Endothelial cell of umbilical vein (primary cell): ENCODE measurements around the gene CRELD1. TPM values are rescaled to one million over a fixed set of nuclear protein-coding genes. Genes with fewer than 3 reads are reported as not detected.

Source experiments
- BruUV-seq: library from RNA; stranded (reverse); fragments of 400-500 nt; replicated peaks from 2 replicates; lab custom pipeline; 2021; lab: Mats Ljungman, UMichigan
- CTCF ChIA-PET: fragments of 300-600, 350-600 bp; sonication (Branson Sonifier 250); formaldehyde crosslinking; loops from one replicate; lab custom pipeline; 2021; ENCODE audit warnings: antibody characterized with exemption, inconsistent platforms; lab: Charles Lee
- POLR2A ChIA-PET: fragments of 300-600, 350-600 bp; sonication (Branson Sonifier 250); formaldehyde crosslinking; loops from one replicate; lab custom pipeline; 2021; ENCODE audit warnings: antibody characterized with exemption, inconsistent platforms; lab: Charles Lee
- DNase-seq: peaks from one replicate; pipeline ENCODE4 v3.0.0-alpha.2; 2011; ENCODE audit warnings: low read depth, low spot score
- FAIRE-seq: peaks from 2 replicates; lab custom pipeline; 2011; peaks lifted over from hg19 to GRCh38; lab: Jason Lieb, UNC
- H2AFZ ChIP-seq: 2 replicates; pipeline ENCODE4 v1.6.0; 2012; ENCODE audit warnings: low read depth, low read length, control low read depth, inconsistent platforms
- H3K27ac ChIP-seq: 2 replicates; pipeline ENCODE4 v1.5.1; 2011; ENCODE audit warnings: low read depth, mild to moderate bottlenecking, control low read depth, low read length, moderate library complexity; ENCODE audit not compliant: insufficient read depth
- H3K27me3 ChIP-seq, 2 experiments: 2 replicates each; pipeline versions ENCODE4 v1.6.0 to v1.6.1; 2011; ENCODE audit warnings: low read length in 2 of 2, mixed read lengths in 1 of 2; ENCODE audit not compliant: control insufficient read depth in 2 of 2, insufficient read depth in 2 of 2
- H3K36me3 ChIP-seq, 2 experiments: 2 replicates in 1 of 2; 3 replicates in 1 of 2; pipeline ENCODE4 v1.5.1; 2011; ENCODE audit warnings: low read length in 2 of 2, mild to moderate bottlenecking in 1 of 2, moderate library complexity in 1 of 2; ENCODE audit not compliant: control insufficient read depth in 2 of 2, insufficient read depth in 2 of 2; ENCODE audit errors: extremely low read depth in 1 of 2
- H3K4me1 ChIP-seq: 3 replicates; pipeline ENCODE4 v1.5.1; 2011; ENCODE audit warnings: mild to moderate bottlenecking, low read length; ENCODE audit not compliant: control insufficient read depth, insufficient read depth; ENCODE audit errors: extremely low read depth
- H3K4me2 ChIP-seq: 2 replicates; pipeline ENCODE4 v1.6.1; 2011; ENCODE audit warnings: low read length, control low read depth, mixed read lengths; ENCODE audit not compliant: insufficient read depth
- H3K4me3 ChIP-seq, 3 experiments: fragments of 200-600 bp in 1 of 3; sonication (generic), shearing (Covaris generic) in 1 of 3; replicated peaks in 1 of 3; 2 replicates each; pipeline ENCODE4 v1.5.1; 2011 to 2016; ENCODE audit warnings: control low read depth in 3 of 3, low read length in 3 of 3, mild to moderate bottlenecking in 2 of 3, inconsistent platforms in 1 of 3, low read depth in 1 of 3, moderate library complexity in 1 of 3; ENCODE audit not compliant: insufficient read depth in 1 of 3
- H3K79me2 ChIP-seq: 2 replicates; pipeline ENCODE4 v1.6.0; 2012; ENCODE audit warnings: low read length, inconsistent platforms; ENCODE audit not compliant: control insufficient read depth, insufficient read depth
- H3K9ac ChIP-seq: replicated peaks from 2 replicates; pipeline ENCODE3; 2011; ENCODE audit warnings: low read length, control low read depth; ENCODE audit not compliant: insufficient read depth; ENCODE audit errors: extremely low read depth
- H3K9me1 ChIP-seq: replicated peaks from 3 replicates; pipeline ENCODE4 v1.6.0; 2011; ENCODE audit warnings: mild to moderate bottlenecking, low read length; ENCODE audit not compliant: control insufficient read depth, insufficient read depth; ENCODE audit errors: extremely low read depth
- H3K9me3 ChIP-seq: replicated peaks from 2 replicates; pipeline ENCODE4 v1.5.1; 2012; ENCODE audit warnings: low read length, inconsistent platforms; ENCODE audit not compliant: control insufficient read depth, insufficient read depth
- H4K20me1 ChIP-seq: replicated peaks from 2 replicates; pipeline ENCODE3; 2011; ENCODE audit warnings: mild to moderate bottlenecking, low read length; ENCODE audit not compliant: control insufficient read depth, insufficient read depth; ENCODE audit errors: extremely low read depth
- FOS ChIP-seq: IDR thresholded peaks from 2 replicates; pipeline ENCODE4 v1.6.1; 2011; ENCODE audit warnings: mild to moderate bottlenecking, low read length, moderate library complexity, borderline replicate concordance; ENCODE audit not compliant: insufficient read depth
- GATA2 ChIP-seq: IDR thresholded peaks from 2 replicates; pipeline ENCODE4 v1.7.0; 2011; ENCODE audit warnings: low read depth, mild to moderate bottlenecking, moderate library complexity, mixed read lengths, low read length; ENCODE audit not compliant: insufficient read length, insufficient read depth
- dilution Hi-C: fragments of 300-500 bp; cut with MboI; formaldehyde crosslinking; loops from one replicate; pipeline ENCODE4 v1.15.0; 2019; ENCODE audit warnings: low sequenced_read_pairs; ENCODE audit not compliant: extremely low pct_ligation_motif_present
- intact Hi-C: fragments of 100-400 bp; cut with micrococcal nuclease; formaldehyde crosslinking; loops from one replicate; pipeline ENCODE4 v1.10.0; 2022
- polyA plus RNA-seq, 4 experiments: library from polyadenylated mRNA; depleted of rRNA in 3 of 4; stranded (reverse) in 3 of 4; unstranded in 1 of 4; fragments of >200 nt; gene quantifications; 2 replicates each; pipeline versions ENCODE4 v1.2.1 to v1.2.3, GENCODE V29; 2011 to 2012; ENCODE audit warnings: missing spikeins in 1 of 4
- total RNA-seq: library from RNA; stranded (reverse); gene quantifications from 2 replicates; pipeline ENCODE4 v1.2.3, GENCODE V29; 2021
- TF ChIP-seq, protein P1 (sequence below), 2 donors: IDR thresholded peaks; 1 replicate in 1 of 2; 2 replicates in 1 of 2; pipeline ENCODE4 v1.5.1; 2011; ENCODE audit warnings: low read length in 2 of 2, mild to moderate bottlenecking in 2 of 2, moderate library complexity in 2 of 2, control low read depth in 1 of 2, inconsistent platforms in 1 of 2, low read depth in 1 of 2; ENCODE audit not compliant: insufficient read depth in 1 of 2; ENCODE audit errors: extremely low read depth in 1 of 2

Gene CRELD1
- total and polyA plus RNA-seq, 2 donors (not counting 3 experiments of a cell fraction or from before 2014, with no cell fraction given): 21.6 to 43.9 TPM

DNA sequence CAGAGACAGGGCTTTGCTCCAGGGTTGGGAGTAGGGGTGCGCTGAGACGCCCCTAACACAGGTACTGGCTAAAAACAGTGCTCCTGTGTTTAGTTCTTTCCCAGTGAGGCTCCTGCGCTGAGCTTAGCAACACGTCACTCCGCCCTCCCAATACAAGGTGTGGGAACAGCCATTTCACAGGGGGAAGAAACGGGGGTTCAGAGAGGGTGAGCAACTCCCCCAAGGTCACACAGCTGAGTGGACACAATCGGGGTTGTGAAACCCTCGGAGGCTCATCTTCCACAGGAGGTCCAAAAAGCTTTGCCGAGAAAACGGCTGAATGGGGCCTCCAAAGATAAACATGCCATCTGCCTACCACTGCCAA is 17.9 kb downstream of the CRELD1 start:
- no TSS peak for BruUV-seq
- H3K9ac ChIP-seq: no peak overlapping the region
- H3K36me3 ChIP-seq: no peaks in the 10 kb centered on the region
- no peak for TF ChIP-seq GATA2
- TF ChIP-seq, protein P1, sequence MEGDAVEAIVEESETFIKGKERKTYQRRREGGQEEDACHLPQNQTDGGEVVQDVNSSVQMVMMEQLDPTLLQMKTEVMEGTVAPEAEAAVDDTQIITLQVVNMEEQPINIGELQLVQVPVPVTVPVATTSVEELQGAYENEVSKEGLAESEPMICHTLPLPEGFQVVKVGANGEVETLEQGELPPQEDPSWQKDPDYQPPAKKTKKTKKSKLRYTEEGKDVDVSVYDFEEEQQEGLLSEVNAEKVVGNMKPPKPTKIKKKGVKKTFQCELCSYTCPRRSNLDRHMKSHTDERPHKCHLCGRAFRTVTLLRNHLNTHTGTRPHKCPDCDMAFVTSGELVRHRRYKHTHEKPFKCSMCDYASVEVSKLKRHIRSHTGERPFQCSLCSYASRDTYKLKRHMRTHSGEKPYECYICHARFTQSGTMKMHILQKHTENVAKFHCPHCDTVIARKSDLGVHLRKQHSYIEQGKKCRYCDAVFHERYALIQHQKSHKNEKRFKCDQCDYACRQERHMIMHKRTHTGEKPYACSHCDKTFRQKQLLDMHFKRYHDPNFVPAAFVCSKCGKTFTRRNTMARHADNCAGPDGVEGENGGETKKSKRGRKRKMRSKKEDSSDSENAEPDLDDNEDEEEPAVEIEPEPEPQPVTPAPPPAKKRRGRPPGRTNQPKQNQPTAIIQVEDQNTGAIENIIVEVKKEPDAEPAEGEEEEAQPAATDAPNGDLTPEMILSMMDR (IDR thresholded peaks at IDR 0.05; ENCODE audit: extremely low read depth in 1 of 2, insufficient read depth in 1 of 2, low read depth in 1 of 2, low read length in 2 of 2): no peak
- no peak for TF ChIP-seq FOS
- no peak for DNase-seq
- no peak overlapping the region for H2AFZ ChIP-seq
- dilution Hi-C loops (no loop called here), intact Hi-C loops (no loop called here)
- H3K4me3 ChIP-seq: peak overlapping the region in 2 of 3 experiments; percentile 50 to 67
- H3K9me1 ChIP-seq: no peaks in the 10 kb centered on the region
- ChIA-PET POLR2A (interaction anchor here (0.6 kb wide), 1 partner anchor 19 kb away, joined by 3 read pairs; no protein-coding TSS in a partner anchor), CTCF (no interaction called here)
- no peaks in the 10 kb centered on the region for H3K27me3 ChIP-seq
- no peak for FAIRE-seq
- peak overlapping the region; percentile 49 for H3K4me2 ChIP-seq
- H3K4me1 ChIP-seq: peaks cover 7% of the 10 kb centered on the region
- no peaks in the 10 kb centered on the region for H3K79me2 ChIP-seq
- H3K27ac ChIP-seq: no peak overlapping the region
- no peaks in the 10 kb centered on the region for H3K9me3 ChIP-seq
- H4K20me1 ChIP-seq: no peaks in the 10 kb centered on the region
